ENCODE data around the gene COL1A1.
A peak's percentile ranks its signal among the peaks of the same experiment; 100 is the strongest.

COL1A1 gene

GRCh38 chr17:50136096-50136687 lies 65.2 kb downstream of the COL1A1 start:
- DNase-seq (ENCODE audit: low read depth) = no peak
- TF ChIP-seq, protein P1, sequence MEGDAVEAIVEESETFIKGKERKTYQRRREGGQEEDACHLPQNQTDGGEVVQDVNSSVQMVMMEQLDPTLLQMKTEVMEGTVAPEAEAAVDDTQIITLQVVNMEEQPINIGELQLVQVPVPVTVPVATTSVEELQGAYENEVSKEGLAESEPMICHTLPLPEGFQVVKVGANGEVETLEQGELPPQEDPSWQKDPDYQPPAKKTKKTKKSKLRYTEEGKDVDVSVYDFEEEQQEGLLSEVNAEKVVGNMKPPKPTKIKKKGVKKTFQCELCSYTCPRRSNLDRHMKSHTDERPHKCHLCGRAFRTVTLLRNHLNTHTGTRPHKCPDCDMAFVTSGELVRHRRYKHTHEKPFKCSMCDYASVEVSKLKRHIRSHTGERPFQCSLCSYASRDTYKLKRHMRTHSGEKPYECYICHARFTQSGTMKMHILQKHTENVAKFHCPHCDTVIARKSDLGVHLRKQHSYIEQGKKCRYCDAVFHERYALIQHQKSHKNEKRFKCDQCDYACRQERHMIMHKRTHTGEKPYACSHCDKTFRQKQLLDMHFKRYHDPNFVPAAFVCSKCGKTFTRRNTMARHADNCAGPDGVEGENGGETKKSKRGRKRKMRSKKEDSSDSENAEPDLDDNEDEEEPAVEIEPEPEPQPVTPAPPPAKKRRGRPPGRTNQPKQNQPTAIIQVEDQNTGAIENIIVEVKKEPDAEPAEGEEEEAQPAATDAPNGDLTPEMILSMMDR (IDR thresholded peaks at IDR 0.05; ENCODE audit: low read depth, low read length, missing control alignments) = no peak
- in situ Hi-C loops (cut with HindIII; ENCODE audit: low sequenced_read_pairs) = no loop called here
- no peak overlapping the region for H3K4me3 ChIP-seq (ENCODE audit: low read depth, low read length)

DNA sequence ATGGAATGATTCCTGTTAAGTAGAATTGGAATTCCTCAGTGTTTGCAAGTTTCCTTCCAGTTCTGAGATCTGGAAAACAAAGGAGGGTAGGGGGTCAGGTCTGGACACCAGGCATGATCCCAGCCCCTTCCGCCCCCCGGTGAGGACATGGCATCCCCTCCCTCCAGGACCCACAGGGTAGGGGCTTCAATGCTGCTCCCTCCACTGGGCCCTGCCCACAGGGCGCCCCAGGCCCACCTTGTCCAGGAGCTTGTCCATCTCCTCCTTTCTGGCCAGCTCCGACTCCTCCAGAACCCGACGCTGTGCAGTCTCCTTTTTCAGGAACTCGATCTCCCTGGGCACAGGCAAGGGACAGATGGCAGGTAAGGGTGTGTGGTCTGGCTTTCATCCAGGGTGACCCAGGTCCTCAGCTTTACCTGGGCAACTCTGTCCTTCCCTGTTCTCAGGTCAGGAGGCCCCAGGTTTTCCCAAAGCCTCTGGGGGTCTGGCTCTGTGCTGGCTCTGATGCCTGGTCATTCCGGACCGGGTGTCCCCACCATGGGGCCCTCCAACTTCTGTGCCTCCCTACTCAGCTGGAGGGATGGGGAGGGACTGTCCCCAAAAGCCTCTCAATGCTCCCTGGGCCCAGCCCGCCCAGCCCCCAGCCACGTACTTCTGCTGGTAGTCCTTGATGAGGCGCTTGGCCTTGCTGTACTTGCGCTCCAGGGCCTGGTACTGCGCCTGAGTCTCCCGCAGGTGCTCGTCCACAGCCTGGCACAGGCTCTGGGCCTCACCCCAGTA lies 65.9 kb downstream of the COL1A1 start:
- no peak for DNase-seq (ENCODE audit: low read depth)
- TF ChIP-seq, protein P1 (IDR thresholded peaks at IDR 0.05; ENCODE audit: low read depth, low read length, missing control alignments) = no peak
- H3K4me3 ChIP-seq (ENCODE audit: low read depth, low read length) = no peak overlapping the region
- in situ Hi-C loops (cut with HindIII; ENCODE audit: low sequenced_read_pairs) = no loop called here

- in situ Hi-C loops (cut with HindIII; ENCODE audit: low sequenced_read_pairs) = no loop called here
- TF ChIP-seq, protein P1 (IDR thresholded peaks at IDR 0.05; ENCODE audit: low read depth, low read length, missing control alignments) = peak; percentile 10
- no peak for DNase-seq (ENCODE audit: low read depth)
- H3K4me3 ChIP-seq (ENCODE audit: low read depth, low read length) = no peak overlapping the region
These were observed 67.0 kb downstream of the COL1A1 start for GRCh38 chr17:50134206-50135110.

- no peak for DNase-seq (ENCODE audit: low read depth)
- TF ChIP-seq, protein P1 (IDR thresholded peaks at IDR 0.05; ENCODE audit: low read depth, low read length, missing control alignments) = no peak
- in situ Hi-C loops (cut with HindIII; ENCODE audit: low sequenced_read_pairs) = no loop called here
- H3K4me3 ChIP-seq (ENCODE audit: low read depth, low read length) = no peak overlapping the region
These were observed 67.7 kb downstream of the COL1A1 start for GRCh38 chr17:50133769-50134099.
